ENCODE measurements around the gene CAMSAP3. TPM values are rescaled to one million over a fixed set of nuclear protein-coding genes. Genes with fewer than 3 reads are reported as not detected.

Gene CAMSAP3
- total and polyA plus RNA-seq, 2 experiments from 2014 or later = 22.8 to 58.5 TPM

DNA sequence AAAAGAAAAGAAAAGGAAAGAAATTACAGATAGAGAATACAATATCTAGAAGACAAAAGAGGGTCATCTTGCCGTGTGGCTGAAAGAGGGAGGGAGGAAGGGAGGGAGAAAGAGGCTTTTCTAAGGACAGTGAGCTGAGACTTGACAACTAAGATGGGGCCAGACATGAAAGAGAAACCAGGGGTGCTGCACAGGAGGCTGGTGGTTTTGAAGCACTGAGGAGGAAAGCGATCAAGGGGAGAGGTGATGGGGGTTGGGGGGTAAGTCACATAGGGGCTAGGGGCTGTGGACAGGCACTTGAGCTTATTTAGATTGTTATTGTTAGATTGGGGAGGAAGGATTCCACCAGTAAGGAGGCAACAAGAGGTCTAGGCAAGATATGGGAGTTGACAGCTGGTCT, 42.9 kb upstream of the CAMSAP3 start:
- TF ChIP-seq EZH2phosphoT487 (IDR thresholded peaks at IDR 0.05; ENCODE audit: low read depth, severe bottlenecking, unreplicated experiment) = no peak
- TF ChIP-seq EZH2 (IDR thresholded peaks at IDR 0.05; ENCODE audit: borderline replicate concordance) = no peak
- TF ChIP-seq, protein P1, sequence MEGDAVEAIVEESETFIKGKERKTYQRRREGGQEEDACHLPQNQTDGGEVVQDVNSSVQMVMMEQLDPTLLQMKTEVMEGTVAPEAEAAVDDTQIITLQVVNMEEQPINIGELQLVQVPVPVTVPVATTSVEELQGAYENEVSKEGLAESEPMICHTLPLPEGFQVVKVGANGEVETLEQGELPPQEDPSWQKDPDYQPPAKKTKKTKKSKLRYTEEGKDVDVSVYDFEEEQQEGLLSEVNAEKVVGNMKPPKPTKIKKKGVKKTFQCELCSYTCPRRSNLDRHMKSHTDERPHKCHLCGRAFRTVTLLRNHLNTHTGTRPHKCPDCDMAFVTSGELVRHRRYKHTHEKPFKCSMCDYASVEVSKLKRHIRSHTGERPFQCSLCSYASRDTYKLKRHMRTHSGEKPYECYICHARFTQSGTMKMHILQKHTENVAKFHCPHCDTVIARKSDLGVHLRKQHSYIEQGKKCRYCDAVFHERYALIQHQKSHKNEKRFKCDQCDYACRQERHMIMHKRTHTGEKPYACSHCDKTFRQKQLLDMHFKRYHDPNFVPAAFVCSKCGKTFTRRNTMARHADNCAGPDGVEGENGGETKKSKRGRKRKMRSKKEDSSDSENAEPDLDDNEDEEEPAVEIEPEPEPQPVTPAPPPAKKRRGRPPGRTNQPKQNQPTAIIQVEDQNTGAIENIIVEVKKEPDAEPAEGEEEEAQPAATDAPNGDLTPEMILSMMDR (IDR thresholded peaks at IDR 0.05; ENCODE audit: poor library complexity) = no peak
- no peak for DNase-seq (ENCODE audit: low spot score)
- WGBS (ENCODE audit: low lambda C conversion rate, missing lambda C conversion rate) = 93% methylated on average over 2 of the region's 2 CpGs
- Histone ChIP-seq H3K36me3 (replicated peaks; ENCODE audit: insufficient read depth, low read depth) (no peaks in the 10 kb centered on the region), H3K9me2 (replicated peaks; ENCODE audit: insufficient read depth) (no peaks in the 10 kb centered on the region), H3K4me2 (no peak overlapping the region), H3K27ac (no peak overlapping the region), H3K9me3 (ENCODE audit: low read depth) (no peaks in the 10 kb centered on the region), H2AFZ (no peak overlapping the region), H4K20me1 (ENCODE audit: insufficient read depth, poor library complexity, severe bottlenecking) (no peaks in the 10 kb centered on the region), H3K79me2 (no peaks in the 10 kb centered on the region), H3K4me1 (ENCODE audit: insufficient read depth) (no peaks in the 10 kb centered on the region), H3K27me3 (no peaks in the 10 kb centered on the region), H3K4me3 (no peak overlapping the region)

DNA sequence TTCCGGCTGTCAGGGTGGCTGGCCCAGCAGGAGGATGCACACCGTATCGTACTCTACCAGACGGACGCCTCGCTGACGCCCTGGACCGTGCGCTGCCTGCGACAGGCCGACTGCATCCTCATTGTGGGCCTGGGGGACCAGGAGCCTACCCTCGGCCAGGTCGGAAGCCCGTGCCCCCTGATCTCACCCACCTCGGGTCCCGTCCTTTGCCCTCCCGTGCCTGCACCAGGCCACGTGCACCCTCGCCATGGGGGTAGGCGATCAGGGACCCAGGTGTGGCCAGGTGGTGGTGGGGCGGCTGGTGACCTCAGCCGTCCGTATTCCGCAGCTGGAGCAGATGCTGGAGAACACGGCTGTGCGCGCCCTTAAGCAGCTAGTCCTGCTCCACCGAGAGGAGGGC, 41.1 kb upstream of the CAMSAP3 start:
- 93% methylated on average over 19 of the region's 28 CpGs for WGBS (ENCODE audit: low lambda C conversion rate, missing lambda C conversion rate)
- TF ChIP-seq EZH2phosphoT487 (IDR thresholded peaks at IDR 0.05; ENCODE audit: low read depth, severe bottlenecking, unreplicated experiment) = no peak
- TF ChIP-seq EZH2 (IDR thresholded peaks at IDR 0.05; ENCODE audit: borderline replicate concordance) = no peak
- TF ChIP-seq, protein P1 (IDR thresholded peaks at IDR 0.05; ENCODE audit: poor library complexity) = no peak
- no peak overlapping the region for H3K4me2 ChIP-seq

DNA sequence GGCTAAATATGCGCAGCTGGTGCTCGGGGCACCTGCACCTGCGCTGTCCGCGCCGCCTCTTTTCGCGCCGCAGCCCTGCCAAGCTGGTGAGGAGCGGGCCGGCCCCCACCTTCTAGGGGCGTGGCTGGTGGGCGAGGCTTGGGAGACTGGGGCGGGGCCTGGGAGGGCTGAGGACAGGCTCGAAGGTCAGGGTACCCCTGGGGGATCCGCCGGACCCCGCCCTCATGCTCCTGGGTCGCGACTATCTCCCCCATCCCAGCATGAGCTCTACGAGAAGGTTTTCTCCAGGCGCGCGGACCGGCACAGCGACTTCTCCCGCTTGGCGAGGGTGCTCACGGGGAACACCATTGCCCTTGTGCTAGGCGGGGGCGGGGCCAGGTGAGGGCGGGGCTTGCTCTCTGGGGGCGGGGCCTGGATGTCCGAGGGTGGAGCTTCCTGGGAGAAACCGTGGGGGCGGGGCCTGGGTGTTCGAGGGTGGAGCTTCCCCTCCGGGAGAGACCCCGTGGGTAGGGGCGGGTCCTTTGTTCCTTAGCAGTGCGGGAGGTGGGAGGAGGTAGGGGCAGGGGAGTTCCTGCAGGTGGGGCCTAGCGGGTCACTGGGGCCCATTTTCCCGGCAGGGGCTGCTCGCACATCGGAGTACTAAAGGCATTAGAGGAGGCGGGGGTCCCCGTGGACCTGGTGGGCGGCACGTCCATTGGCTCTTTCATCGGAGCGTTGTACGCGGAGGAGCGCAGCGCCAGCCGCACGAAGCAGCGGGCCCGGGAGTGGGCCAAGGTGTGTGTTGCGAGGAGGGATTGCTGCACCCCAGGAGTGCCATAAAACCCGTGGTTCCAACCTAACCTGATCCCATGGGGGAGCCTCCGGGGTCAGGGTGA, 40.4 kb upstream of the CAMSAP3 start:
- Histone ChIP-seq H3K79me2 (no peaks in the 10 kb centered on the region), H3K9me2 (replicated peaks; ENCODE audit: insufficient read depth) (no peaks in the 10 kb centered on the region), H4K20me1 (ENCODE audit: insufficient read depth, poor library complexity, severe bottlenecking) (no peaks in the 10 kb centered on the region), H3K36me3 (replicated peaks; ENCODE audit: insufficient read depth, low read depth) (no peaks in the 10 kb centered on the region), H3K4me2 (no peak overlapping the region), H3K27ac (no peak overlapping the region), H3K4me3 (no peak overlapping the region), H3K4me1 (ENCODE audit: insufficient read depth) (no peaks in the 10 kb centered on the region), H2AFZ (no peak overlapping the region), H3K9me3 (ENCODE audit: low read depth) (no peaks in the 10 kb centered on the region), H3K27me3 (no peaks in the 10 kb centered on the region)
- TF ChIP-seq EZH2 (IDR thresholded peaks at IDR 0.05; ENCODE audit: borderline replicate concordance) (no peak), EZH2phosphoT487 (IDR thresholded peaks at IDR 0.05; ENCODE audit: low read depth, severe bottlenecking, unreplicated experiment) (no peak)
- TF ChIP-seq, protein P1 (IDR thresholded peaks at IDR 0.05; ENCODE audit: poor library complexity) = no peak
- WGBS (ENCODE audit: low lambda C conversion rate, missing lambda C conversion rate) = 97% methylated on average over 41 of the region's 62 CpGs
- DNase-seq (ENCODE audit: low spot score) = no peak

More for the DNA sequence above, 41.1 kb upstream of the CAMSAP3 start:
- no peaks in the 10 kb centered on the region for H3K27me3 ChIP-seq
- H4K20me1 ChIP-seq (ENCODE audit: insufficient read depth, poor library complexity, severe bottlenecking) = no peaks in the 10 kb centered on the region
- no peaks in the 10 kb centered on the region for H3K36me3 ChIP-seq (replicated peaks; ENCODE audit: insufficient read depth, low read depth)
- no peak for DNase-seq (ENCODE audit: low spot score)
- H3K27ac ChIP-seq = no peak overlapping the region
- no peaks in the 10 kb centered on the region for H3K4me1 ChIP-seq (ENCODE audit: insufficient read depth)
- H3K4me3 ChIP-seq = no peak overlapping the region
- H3K9me3 ChIP-seq (ENCODE audit: low read depth) = no peaks in the 10 kb centered on the region
- H3K9me2 ChIP-seq (replicated peaks; ENCODE audit: insufficient read depth) = no peaks in the 10 kb centered on the region
- H3K79me2 ChIP-seq = no peaks in the 10 kb centered on the region
- H2AFZ ChIP-seq = no peak overlapping the region

Measured in hepatocyte (in vitro differentiated cells).